Measurements from ENCODE around the gene GABPB1.

The GABPB1 gene

DNA sequence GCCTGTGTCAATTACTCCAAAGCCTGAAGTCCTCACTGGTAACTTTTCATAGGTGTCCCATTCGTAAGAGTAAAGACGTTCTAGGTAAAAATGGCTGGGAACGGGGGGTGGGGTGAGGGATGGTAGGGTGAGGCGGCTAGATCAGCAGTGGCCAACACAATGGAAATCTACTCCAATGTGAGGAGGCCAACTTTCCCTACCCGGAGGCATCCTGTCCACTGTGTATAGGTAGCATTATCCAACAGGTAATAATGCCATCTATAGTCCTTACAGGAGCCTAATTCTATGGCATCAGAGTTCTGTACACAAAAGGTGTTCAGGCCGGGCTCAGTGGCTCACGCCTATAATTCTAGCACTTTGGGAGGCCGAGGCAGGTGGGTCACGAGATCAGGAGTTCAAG is 118.6 kb downstream of the GABPB1 start:
- DNase-seq: no peak

DNA sequence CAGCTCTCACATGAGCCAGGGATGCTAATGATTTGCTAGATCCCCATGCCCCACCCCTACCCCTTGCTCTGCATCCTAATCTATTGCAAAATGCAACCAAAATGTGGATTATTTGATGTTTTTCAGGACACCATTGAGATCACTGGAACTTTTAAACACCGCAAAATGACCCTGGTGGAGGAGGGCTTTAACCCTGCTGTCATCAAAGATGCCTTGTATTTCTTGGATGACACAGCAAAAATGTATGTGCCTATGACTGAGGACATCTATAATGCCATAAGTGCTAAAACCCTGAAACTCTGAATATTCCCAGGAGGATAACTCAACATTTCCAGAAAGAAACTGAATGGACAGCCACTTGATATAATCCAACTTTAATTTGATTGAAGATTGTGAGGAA is 119.2 kb downstream of the GABPB1 start:
- DNase-seq: no peak

DNA sequence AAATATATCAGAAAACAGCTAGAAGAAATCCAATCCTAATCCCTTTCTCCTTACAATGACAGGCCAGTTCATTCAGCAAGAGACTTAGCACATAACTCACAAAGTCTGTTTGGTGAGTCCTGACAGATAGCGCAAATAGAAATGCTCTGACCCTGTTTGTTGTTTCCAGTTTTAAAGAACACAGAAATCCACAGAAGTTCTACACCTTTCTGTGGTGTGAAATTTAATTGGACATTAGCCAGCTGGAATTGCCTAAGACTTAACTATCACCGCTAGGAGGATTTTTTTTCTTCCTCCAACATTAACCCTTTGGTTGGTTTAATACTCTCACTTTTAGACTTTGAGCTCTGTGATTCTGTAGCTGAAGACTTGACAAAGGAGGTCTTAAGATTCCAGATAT is 120.2 kb downstream of the GABPB1 start:
- DNase-seq: no peak

DNA sequence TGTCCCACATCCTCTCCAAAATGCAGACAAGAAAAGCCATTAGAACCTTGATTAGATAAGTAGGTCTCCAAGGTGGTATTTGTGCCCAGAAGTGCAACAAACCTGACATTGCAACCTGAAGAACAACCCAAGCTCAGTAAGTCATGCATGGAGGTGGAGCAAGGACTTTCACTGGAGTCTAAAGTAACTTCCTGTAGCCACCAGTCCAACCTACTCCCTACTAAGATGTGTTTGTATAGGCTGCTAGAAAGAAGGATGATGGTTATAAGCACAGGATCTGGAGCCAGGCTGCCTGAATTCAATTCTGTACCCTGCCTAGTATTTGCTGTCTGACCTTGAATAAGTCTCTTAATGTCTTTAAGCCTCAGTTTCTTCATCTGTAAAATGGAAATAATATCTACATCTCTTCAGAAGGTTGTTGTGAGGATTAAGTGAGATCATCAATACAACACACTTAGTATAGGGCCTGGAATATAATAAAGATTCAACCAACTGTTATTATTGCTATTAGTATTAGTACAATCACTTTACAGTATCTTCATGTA is 121.7 kb downstream of the GABPB1 start:
- no peak for DNase-seq

DNA sequence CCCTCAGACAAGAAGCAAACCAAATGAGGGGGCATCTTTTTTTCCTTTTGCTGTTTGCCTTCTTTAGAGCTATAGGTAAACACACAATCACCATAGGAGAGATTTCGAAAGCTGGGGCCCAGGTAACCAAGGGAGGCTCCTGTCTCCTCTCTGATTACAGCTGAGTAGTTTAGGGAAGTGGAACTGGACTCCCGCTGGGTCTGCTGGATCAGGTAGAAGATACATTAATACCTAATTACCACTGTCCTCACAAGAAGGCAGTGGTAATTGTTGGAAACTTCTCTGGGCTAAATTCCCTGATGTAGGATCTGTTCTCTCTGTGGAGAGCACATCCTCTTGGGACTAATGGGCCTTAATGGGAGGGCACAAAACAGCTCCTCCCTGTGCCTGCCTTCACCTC is 122.2 kb downstream of the GABPB1 start:
- no peak for DNase-seq

DNA sequence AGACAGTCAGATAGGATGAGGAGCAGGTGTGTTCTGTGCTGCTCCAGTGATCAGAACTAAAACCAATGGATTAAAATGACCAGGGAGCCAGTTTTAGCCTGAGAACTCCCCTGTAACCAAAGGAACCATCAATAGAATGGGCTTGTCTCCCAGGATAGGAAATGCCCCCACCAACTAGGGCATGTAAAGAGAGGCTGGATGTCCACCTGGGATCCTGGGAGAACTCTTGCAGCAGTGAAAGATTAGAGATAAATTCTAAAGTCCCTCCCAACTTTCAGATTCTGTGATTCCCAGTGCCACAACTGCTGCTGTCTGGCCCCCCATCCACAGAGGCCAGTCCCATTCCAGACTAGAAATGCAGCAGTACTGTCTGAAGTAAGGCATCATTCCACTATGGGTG is 123.2 kb downstream of the GABPB1 start:
- DNase-seq: no peak

DNA sequence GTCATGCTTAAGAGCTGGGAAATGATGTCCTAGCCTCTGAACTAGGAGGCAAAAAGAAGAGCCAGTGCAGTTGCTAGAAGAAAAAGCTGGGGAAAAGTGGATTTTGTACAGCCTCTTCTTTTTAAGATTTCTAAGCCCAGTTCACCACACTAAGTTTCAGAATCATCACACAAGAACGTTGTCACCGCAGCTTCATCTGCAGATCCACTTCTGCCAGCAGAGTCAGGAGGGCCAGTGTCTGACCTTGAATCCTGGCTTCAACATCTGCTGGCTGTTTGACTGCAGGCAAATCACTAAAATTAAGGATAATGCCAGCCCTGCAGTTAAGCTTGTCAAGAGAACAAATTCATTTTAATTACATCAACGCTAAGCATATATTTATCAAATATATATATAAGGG is 125.7 kb downstream of the GABPB1 start:
- DNase-seq: no peak

DNA sequence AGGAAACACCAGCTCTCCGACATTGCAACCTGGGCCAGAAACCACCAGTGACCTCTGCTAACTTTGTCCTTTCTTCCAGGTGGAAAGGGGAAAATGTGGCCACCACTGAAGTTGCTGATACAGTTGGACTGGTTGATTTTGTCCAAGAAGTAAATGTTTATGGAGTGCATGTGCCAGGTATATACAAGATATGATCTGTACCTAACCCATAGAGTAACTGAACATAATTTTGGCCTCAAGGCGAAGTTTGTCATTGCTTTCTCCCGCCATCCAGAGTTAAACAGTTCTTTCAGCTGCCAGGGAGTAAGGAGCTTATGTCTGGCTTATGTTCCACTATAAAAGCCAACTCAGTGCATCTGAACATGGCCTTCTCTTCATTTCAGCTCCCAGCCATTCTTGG is 126.1 kb downstream of the GABPB1 start:
- no peak for DNase-seq

DNA sequence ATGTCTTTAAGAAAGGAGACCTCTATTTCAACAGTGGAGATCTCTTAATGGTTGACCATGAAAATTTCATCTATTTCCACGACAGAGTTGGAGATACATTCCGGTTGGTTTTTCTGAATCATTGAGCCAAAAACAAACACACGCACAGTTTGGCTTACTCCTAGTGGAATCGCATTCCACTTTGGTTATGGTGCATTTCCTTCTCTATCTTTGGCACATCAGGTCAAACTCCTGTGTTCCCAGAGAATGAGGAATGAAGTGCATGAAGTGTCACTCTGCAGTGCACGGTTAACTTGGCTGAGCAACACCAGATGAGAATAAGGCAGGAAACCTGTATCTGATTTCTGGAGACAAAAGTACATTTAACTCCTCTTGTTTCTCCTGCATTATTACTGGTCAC is 127.9 kb downstream of the GABPB1 start:
- peak; percentile 26 for DNase-seq

DNA sequence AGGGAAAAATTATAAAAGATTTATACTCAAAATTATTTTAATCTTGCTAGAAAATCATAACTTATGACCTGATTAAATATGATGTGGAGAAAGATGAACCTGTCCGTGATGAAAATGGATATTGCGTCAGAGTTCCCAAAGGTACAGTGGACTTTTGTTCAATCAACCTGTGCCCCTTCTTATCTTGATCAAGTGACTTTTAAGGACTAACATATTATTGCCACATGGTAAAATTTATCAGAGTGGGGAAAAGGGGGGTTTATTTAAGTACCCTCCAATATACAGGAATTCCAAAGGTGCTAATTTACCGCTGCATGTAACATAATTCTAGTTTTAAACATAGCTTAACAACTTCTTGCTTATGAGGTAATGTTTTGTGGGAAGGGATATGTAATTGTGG is 129.1 kb downstream of the GABPB1 start:
- no peak for DNase-seq

Measured in HCEC 1CT (cell line).